GM18511 (cell line): ENCODE data around the gene IFNA17.
A peak's percentile ranks its signal among the peaks of the same experiment; 100 is the strongest.
"Not testable (repeated sequence)": the region's sequence is repeated elsewhere in the genome, so short reads cannot be mapped to it uniquely, and the experiment has no call there.

Source experiments
- ATAC-seq: cut with Tn5 transposase; IDR thresholded peaks from one replicate; pipeline ENCODE4 v1.9.1; 2021; ENCODE audit warnings: mild to moderate bottlenecking, moderate library complexity; ENCODE audit not compliant: unreplicated experiment

Gene IFNA17

GRCh38 chr9:21228122-21228521 lies at the start of gene IFNA17:
IFNA17 (minus strand) TSS chr9:21228222; CDS start chr9:21228173, 49 bp downstream.
- no peak for ATAC-seq

- ATAC-seq = no peak
These were observed 40.3 kb upstream of the IFNA17 start for GRCh38 chr9:21268347-21268657.

- peak; percentile 67 for ATAC-seq
These were observed 39.7 kb upstream of the IFNA17 start for GRCh38 chr9:21267485-21268346.

- ATAC-seq = peak; percentile 41
These were observed 38.9 kb upstream of the IFNA17 start for GRCh38 chr9:21266733-21267484.

- peak; percentile 58 for ATAC-seq
These were observed 37.6 kb upstream of the IFNA17 start for GRCh38 chr9:21265421-21266189.

GRCh38 chr9:21255538-21256212 lies 27.7 kb upstream of the IFNA17 start:
- no peak for ATAC-seq

GRCh38 chr9:21252721-21253547 lies 24.9 kb upstream of the IFNA17 start:
- ATAC-seq = peak; percentile 86

GRCh38 chr9:21251638-21252037 lies 23.6 kb upstream of the IFNA17 start:
- no peak for ATAC-seq

- ATAC-seq = no peak
These were observed 23.2 kb upstream of the IFNA17 start for GRCh38 chr9:21251190-21251589.

- peak; percentile 59 for ATAC-seq
These were observed 16.8 kb upstream of the IFNA17 start for GRCh38 chr9:21244836-21245235.

- ATAC-seq = no peak
These were observed 11.9 kb upstream of the IFNA17 start, which contains the start of gene IFNA14 for GRCh38 chr9:21239911-21240310. IFNA14 (minus strand) TSS chr9:21240005; CDS start chr9:21239935, 70 bp downstream.

- not testable (repeated sequence) for ATAC-seq
These were observed 8.3 kb upstream of the IFNA17 start for GRCh38 chr9:21236360-21236714.

GRCh38 chr9:21235468-21236359 lies 7.7 kb upstream of the IFNA17 start:
- peak; percentile 89 for ATAC-seq

GRCh38 chr9:21234153-21234687 lies 6.2 kb upstream of the IFNA17 start:
- ATAC-seq = no peak

- no peak for ATAC-seq
These were observed 5.2 kb upstream of the IFNA17 start for GRCh38 chr9:21233258-21233657.

GRCh38 chr9:21217211-21217610 lies 10.8 kb downstream of the IFNA17 start, which contains the start of gene IFNA16:
IFNA16 (minus strand) TSS chr9:21217311; CDS start chr9:21217305, 6 bp downstream.
- ATAC-seq = not testable (repeated sequence)

- ATAC-seq = peak; percentile 75
These were observed 14.4 kb downstream of the IFNA17 start for GRCh38 chr9:21213411-21214326.
